Posterior cingulate gyrus (tissue), 11 donors: ENCODE data around the gene LDB2.

ENCODE experiments used
- DNase-seq, 10 donors: peaks; one replicate each; pipeline versions ENCODE4 v3.0.0 to v3.0.0-alpha.2; 2020 to 2021; ENCODE audit warnings: mixed read lengths in 3 of 10
- intact Hi-C: fragments of 100-400 bp; cut with DNase I; formaldehyde crosslinking; loops from one replicate; pipeline ENCODE4 v1.15.1; 2023

Gene LDB2

GRCh38 chr4:16667464-16667863 lies 231.0 kb downstream of the LDB2 start:
- no peak for DNase-seq
- intact Hi-C loops = no loop called here

- intact Hi-C loops = no loop called here
- peak in 1 of 10 donors; percentile 57 for DNase-seq
These were observed 232.4 kb downstream of the LDB2 start for GRCh38 chr4:16665942-16666551.

GRCh38 chr4:16663732-16664131 lies 234.7 kb downstream of the LDB2 start:
- intact Hi-C loops = no loop called here
- DNase-seq = no peak

- no peak for DNase-seq
- intact Hi-C loops = no loop called here
These were observed 235.1 kb downstream of the LDB2 start for GRCh38 chr4:16663307-16663706.

- DNase-seq = no peak
- intact Hi-C loops = no loop called here
These were observed 236.6 kb downstream of the LDB2 start for GRCh38 chr4:16661813-16662212.

DNA sequence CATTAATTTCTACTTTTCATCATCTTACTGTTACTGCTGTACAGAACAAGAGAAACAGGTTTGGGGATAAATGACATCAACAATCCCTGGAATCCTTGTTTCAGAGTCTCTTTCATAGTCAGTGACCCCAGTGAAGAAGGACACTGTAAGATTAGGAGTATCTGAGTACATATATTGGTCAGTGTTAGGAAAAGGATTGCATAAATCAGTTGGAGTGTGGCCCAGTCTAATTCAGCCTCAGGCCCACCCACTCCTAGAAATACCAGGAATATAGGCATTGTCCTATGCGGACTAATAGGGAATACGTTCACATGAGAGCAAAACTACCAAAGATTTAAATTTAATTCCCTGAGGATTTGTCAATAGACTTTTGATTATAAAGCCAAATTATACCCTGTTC lies 237.8 kb downstream of the LDB2 start:
- intact Hi-C loops = no loop called here
- no peak for DNase-seq

DNA sequence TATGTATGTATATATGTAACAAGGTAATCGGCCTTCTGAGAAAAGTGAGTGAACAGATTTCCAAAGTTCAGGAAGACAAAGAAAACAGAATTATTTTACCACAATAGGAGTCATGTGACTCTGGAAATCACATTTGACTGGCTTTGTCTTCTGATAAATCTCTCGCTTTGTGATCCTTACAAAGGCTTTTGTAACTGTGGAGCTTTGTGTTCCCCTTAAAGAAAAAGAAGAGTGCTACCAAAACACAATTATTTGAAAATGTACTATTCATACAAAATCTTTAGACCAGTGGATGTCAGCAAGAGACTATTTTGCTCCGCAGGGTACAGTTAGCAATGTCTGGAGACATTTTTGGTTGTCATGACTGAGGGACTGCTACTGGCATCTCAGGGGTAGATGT lies 238.8 kb downstream of the LDB2 start:
- intact Hi-C loops = no loop called here
- no peak for DNase-seq

GRCh38 chr4:16659079-16659478 lies 239.4 kb downstream of the LDB2 start:
- intact Hi-C loops = no loop called here
- no peak for DNase-seq

GRCh38 chr4:16658183-16658582 lies 240.3 kb downstream of the LDB2 start:
- intact Hi-C loops = no loop called here
- no peak for DNase-seq

- DNase-seq = no peak
These were observed 243.3 kb downstream of the LDB2 start for GRCh38 chr4:16655111-16655510.

DNA sequence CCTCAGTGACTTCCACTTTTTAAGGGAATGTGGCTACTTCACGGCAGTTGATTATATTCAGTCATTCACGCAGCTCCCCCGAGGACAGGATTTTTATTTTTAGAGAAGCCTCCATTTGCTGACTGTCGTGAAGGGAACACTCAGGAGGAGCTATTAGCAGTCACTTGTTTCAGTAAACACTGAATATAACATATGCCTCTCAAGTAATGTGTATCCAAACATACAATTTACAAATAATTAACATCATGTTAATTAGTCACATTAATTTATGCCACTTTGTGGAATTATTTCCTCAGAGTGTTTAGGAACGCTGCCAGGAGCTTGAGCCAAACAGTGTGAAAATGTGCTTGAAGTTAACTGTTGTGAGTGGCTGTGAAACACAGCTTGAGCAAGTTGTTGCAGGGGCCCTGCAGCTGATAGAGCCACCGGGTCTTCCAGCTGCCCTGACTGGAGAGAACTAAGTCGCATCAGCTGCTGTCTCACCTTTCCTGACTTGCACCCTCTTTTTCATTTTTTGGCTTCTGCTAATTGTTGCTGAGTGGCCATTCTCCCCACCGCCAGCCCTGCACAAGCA lies 245.6 kb downstream of the LDB2 start:
- no peak for DNase-seq
- intact Hi-C loops = no loop called here

More at GRCh38 chr4:16655111-16655510, 243.3 kb downstream of the LDB2 start:
- intact Hi-C loops = no loop called here

- intact Hi-C loops = loop anchor here (10.0 kb wide), 1 partner anchor 828 kb away; no protein-coding TSS in a partner anchor
- no peak for DNase-seq
These were observed 252.0 kb downstream of the LDB2 start for GRCh38 chr4:16646459-16646858.

DNA sequence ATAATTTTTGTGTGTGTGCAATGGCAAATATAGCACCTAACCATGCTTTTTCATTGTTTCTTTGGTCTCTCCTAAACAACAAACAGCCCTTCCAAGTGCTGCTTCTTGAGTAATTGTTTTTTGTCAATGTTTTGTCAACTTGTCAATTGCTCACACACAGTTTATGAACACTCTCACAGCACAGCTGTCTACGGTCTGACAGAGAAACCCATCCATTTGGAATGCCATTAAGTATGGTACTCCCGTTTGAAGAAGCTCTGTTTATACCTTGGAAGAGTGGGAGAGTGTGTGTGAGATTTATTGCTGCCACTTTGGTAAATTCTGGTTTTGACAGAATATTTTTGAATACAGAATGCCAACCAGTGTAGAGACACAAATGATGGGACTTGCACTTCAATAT lies 254.6 kb downstream of the LDB2 start:
- intact Hi-C loops = loop anchor here (10.0 kb wide), 1 partner anchor 831 kb away; no protein-coding TSS in a partner anchor

GRCh38 chr4:16642897-16643296 lies 255.5 kb downstream of the LDB2 start:
- DNase-seq = no peak
- intact Hi-C loops = loop anchor here (10.0 kb wide), 1 partner anchor 832 kb away; no protein-coding TSS in a partner anchor

More for the DNA sequence above, 254.6 kb downstream of the LDB2 start:
- no peak for DNase-seq

DNA sequence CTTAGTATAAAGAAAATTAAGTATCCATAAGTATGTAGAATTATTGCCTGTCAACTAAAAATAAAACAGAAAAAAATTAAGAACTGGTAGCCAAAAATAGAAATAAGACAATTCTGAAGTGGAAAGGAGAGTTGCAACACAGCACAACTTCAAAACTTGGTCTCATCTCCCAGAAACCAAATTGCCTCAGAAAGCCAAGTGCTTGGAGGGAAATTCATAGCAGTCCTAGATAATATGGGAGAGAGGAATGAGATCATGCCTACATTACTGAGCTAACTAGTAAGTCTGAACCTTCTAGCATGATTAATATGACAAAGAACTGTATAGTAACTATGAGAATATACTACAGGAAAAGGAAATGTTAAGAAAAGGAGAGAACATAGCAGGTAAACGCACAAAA lies 256.5 kb downstream of the LDB2 start:
- DNase-seq = no peak
- intact Hi-C loops = loop anchor here (10.0 kb wide), 1 partner anchor 833 kb away; no protein-coding TSS in a partner anchor

DNA sequence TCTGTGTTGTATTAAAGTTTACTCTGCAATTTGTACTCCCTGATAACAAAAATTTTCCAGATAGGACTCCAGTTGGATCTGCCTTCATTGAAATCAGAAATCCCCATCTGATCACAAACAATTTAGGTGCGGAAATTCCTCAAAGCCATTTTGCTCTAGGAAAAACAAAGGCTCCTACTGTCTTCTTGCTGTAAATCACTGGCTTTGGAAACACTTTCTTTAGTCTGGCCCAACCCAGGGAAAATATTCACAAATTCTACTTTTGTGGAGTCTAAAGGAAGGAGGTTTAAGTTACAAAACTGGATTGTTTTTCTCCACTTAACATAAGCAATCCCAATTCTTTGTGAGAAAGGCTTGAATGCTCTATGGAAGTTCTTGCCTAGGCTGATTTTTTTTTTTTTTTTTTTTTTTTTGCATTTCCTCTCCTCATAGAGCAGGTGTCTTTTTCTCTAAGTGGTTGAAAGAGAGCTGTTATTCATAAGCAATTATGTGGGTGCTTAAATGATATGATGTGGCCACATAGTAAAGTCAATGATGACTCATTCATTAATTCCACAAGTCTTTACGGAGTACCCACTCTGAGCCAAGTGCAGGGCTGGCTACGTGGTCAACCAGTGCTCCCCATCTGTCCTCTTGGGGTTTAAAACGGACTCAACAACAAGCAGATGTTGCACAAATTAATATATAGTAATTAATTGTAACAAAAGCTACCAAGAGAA lies 261.4 kb downstream of the LDB2 start:
- intact Hi-C loops = no loop called here
- no peak for DNase-seq

DNA sequence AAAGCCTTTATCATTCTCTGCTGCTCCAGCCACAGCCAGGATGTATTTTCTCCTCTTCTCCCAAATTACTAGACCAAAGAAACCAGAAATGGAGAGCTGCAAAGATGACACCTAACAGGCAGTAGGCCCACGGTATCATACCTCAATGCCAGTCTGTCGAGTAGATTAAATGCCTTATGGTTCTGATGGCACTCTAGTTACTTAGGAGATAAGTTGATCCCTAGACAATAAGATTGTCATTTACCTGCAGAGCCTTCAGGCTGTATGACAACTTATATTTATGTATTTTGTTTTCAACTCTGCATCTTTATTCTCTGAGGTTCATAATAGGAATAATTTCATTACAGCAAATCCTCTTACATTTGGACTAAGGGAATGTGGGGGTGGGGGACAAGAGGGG lies 262.1 kb downstream of the LDB2 start:
- no peak for DNase-seq
- intact Hi-C loops = no loop called here

DNA sequence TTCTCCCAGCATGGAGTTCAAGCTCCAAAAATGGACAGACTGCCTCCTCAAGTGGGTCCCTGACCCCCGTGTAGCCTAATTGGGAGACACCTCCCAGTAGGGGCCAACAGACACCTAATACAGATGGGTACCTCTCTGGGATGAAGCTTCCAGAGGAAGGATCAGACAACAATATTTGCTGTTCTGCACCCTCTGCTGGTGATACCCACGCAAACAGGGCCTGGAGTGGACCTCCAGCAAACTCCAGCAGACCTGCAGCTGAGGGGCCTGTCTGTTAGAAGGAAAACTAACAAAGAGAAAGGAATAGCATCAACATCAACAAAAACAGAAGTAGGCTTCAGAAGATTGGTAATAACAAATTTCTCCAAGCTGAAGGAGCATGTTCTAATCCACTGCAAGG lies 269.2 kb downstream of the LDB2 start:
- DNase-seq = peak in 1 of 10 donors; percentile 81

GRCh38 chr4:16628835-16629234 lies 269.6 kb downstream of the LDB2 start:
- peak in 3 of 10 donors; percentile 62 to 68 (median 64) for DNase-seq
- intact Hi-C loops = loop anchor here (10.0 kb wide), 1 partner anchor 696 kb away; no protein-coding TSS in a partner anchor

More for the DNA sequence above, 269.2 kb downstream of the LDB2 start:
- intact Hi-C loops = loop anchor here (10.0 kb wide), 1 partner anchor 696 kb away; no protein-coding TSS in a partner anchor

GRCh38 chr4:16627999-16628398 lies 270.4 kb downstream of the LDB2 start:
- intact Hi-C loops = loop anchor here (10.0 kb wide), 1 partner anchor 697 kb away; no protein-coding TSS in a partner anchor
- no peak for DNase-seq

GRCh38 chr4:16626945-16627344 lies 271.5 kb downstream of the LDB2 start:
- peak in 6 of 10 donors; percentile 16 to 83 (median 54) for DNase-seq

More at GRCh38 chr4:16626945-16627344, 271.5 kb downstream of the LDB2 start:
- intact Hi-C loops = loop anchor here (10.0 kb wide), 1 partner anchor 698 kb away; no protein-coding TSS in a partner anchor
